Measurements from ENCODE around the gene APOL5.

- TF ChIP-seq EZH2 (IDR thresholded peaks at IDR 0.05): no peak
- no peak for TF ChIP-seq POLR2AphosphoS5 (IDR thresholded peaks at IDR 0.05; ENCODE audit: borderline replicate concordance, low read depth, low read length)
These were observed 25.7 kb downstream of the APOL5 start for GRCh38 chr22:35743326-35743860.

Measured in SK-N-MC (cell line).